GM12878 (cell line): Measurements from ENCODE around the gene SLC23A2. TPM values are rescaled to one million over a fixed set of nuclear protein-coding genes. Genes with fewer than 3 reads are reported as not detected.

ENCODE experiments used
- ATAC-seq: fragments of 200-7000 bp; cut with Tn5 transposase; 3 replicates; pipeline ENCODE4 v1.9.1; 2020; ENCODE audit warnings: mild to moderate bottlenecking, moderate library complexity
- BruUV-seq: library from RNA; stranded (reverse); fragments of 400-500 nt; replicated peaks from 2 replicates; lab custom pipeline; 2021; lab: Mats Ljungman, UMichigan
- CTCF ChIA-PET: fragments of 300-600 bp; sonication (Branson Sonifier 250); formaldehyde crosslinking; extraction: SDS; loops from one replicate; lab custom pipeline; 2021; ENCODE audit warnings: inconsistent platforms; lab: Yijun Ruan, JAX
- POLR2A ChIA-PET: fragments of 350-600 bp; formaldehyde crosslinking; extraction: SDS; loops from one replicate; lab custom pipeline; 2021; ENCODE audit warnings: inconsistent platforms; lab: Charles Lee
- RAD21 ChIA-PET: fragments of 300-600 bp; sonication (Branson Sonifier 250); formaldehyde crosslinking; loops from one replicate; lab custom pipeline; 2023; ENCODE audit warnings: antibody characterized with exemption; ENCODE audit not compliant: unreplicated experiment; lab: Charles Lee
- SMC1A ChIA-PET: fragments of 300-600 bp; sonication (Branson Sonifier 250); formaldehyde crosslinking; loops from one replicate; lab custom pipeline; 2023; ENCODE audit not compliant: unreplicated experiment, uncharacterized antibody; lab: Charles Lee
- DNase-seq: peaks from one replicate; pipeline ENCODE4 v3.0.0-alpha.2; 2011; ENCODE audit warnings: low read depth, low spot score
- FAIRE-seq: peaks from 3 replicates; lab custom pipeline; 2011; peaks lifted over from hg19 to GRCh38; lab: Jason Lieb, UNC
- H2AFZ ChIP-seq: 2 replicates; pipeline ENCODE4 v1.6.0; 2011; ENCODE audit warnings: low read depth, low read length, control low read depth; ENCODE audit not compliant: control insufficient read depth
- H3K27ac ChIP-seq: 2 replicates; pipeline ENCODE4 v1.5.1; 2011; ENCODE audit warnings: control low read depth; ENCODE audit not compliant: control insufficient read depth, insufficient read depth
- H3K27me3 ChIP-seq, 2 experiments: replicated peaks in 1 of 2; 2 replicates each; pipeline versions ENCODE4 v1.6.0 to v1.6.1; 2011; ENCODE audit warnings: low read length in 1 of 2; ENCODE audit not compliant: control insufficient read depth in 2 of 2, insufficient read depth in 2 of 2
- H3K36me3 ChIP-seq, 2 experiments: 2 replicates each; pipeline ENCODE4 v1.5.1; 2011; ENCODE audit warnings: low read length in 1 of 2; ENCODE audit not compliant: control insufficient read depth in 2 of 2, insufficient read depth in 2 of 2
- H3K4me1 ChIP-seq: 2 replicates; pipeline ENCODE4 v1.6.1; 2011; ENCODE audit warnings: mild to moderate bottlenecking, low read length, moderate library complexity, mixed read lengths; ENCODE audit not compliant: control insufficient read depth, insufficient read depth
- H3K4me2 ChIP-seq: 2 replicates; pipeline ENCODE4 v1.6.0; 2011; ENCODE audit warnings: control low read depth; ENCODE audit not compliant: control insufficient read depth, insufficient read depth
- H3K4me3 ChIP-seq: fragments of 200-600 bp; sonication (generic); 2 replicates; pipeline ENCODE4 v1.5.1; 2016
- H3K79me2 ChIP-seq: 2 replicates; pipeline ENCODE4 v1.6.0; 2011; ENCODE audit warnings: low read length; ENCODE audit not compliant: control insufficient read depth, insufficient read depth
- H3K9ac ChIP-seq: 2 replicates; pipeline ENCODE4 v1.8.0; 2011; ENCODE audit warnings: low read length, control low read depth, mixed read lengths; ENCODE audit not compliant: control insufficient read depth, insufficient read depth
- H3K9me3 ChIP-seq: replicated peaks from 3 replicates; pipeline ENCODE4 v1.5.1; 2011; ENCODE audit warnings: mild to moderate bottlenecking, low read length; ENCODE audit not compliant: control insufficient read depth, insufficient read depth
- H4K20me1 ChIP-seq: 2 replicates; pipeline ENCODE4 v1.6.0; 2011; ENCODE audit not compliant: control insufficient read depth, insufficient read depth
- ETV6 ChIP-seq, 2 experiments: fragments of 450-650 bp in 1 of 2; IDR thresholded peaks in 1 of 2; conservative IDR thresholded peaks in 1 of 2; 2 replicates each; pipeline ENCODE4 v1.6.1; 2014; ENCODE audit warnings: antibody characterized with exemption in 1 of 2, borderline replicate concordance in 1 of 2, low read depth in 1 of 2, mild to moderate bottlenecking in 1 of 2, moderate library complexity in 1 of 2
- RUNX3 ChIP-seq: IDR thresholded peaks from 2 replicates; pipeline ENCODE4 v1.6.1; 2012; ENCODE audit warnings: low read length, inconsistent platforms
- WGBS: methylation state at CpG from one replicate; pipeline ENCODE4 v1.1.6; 2016; ENCODE audit warnings: low lambda C conversion rate; ENCODE audit not compliant: insufficient replicate concordance, insufficient coverage; ENCODE audit errors: missing lambda C conversion rate; 5-methylcytosine and 5-hydroxymethylcytosine counted together
- in situ Hi-C: fragments of 300-500 bp; cut with MboI; formaldehyde crosslinking; loops from 9 replicates; pipeline ENCODE4 v1.14.3; 2018; ENCODE audit warnings: mixed read lengths
- intact Hi-C: fragments of 100-400 bp; cut with micrococcal nuclease; formaldehyde crosslinking; loops from one replicate; pipeline ENCODE4 v1.14.2; 2022; ENCODE audit not compliant: unreplicated experiment
- polyA plus RNA-seq, 11 experiments: library from polyadenylated mRNA; depleted of rRNA in 4 of 11; unstranded in 6 of 11; stranded (reverse) in 5 of 11; fragments of >200 nt; fragmentation: Nextera tagmentation in 4 of 11; fragmentation: Illumina TruSeq in 1 of 11; extraction: Ambion mirVana in 4 of 11; extraction: Trizol in 1 of 11; gene quantifications; 1 replicate in 1 of 11; 2 replicates in 10 of 11; pipeline versions ENCODE4 v1.2.1 to v1.2.3, GENCODE V29; 2011 to 2016; ENCODE audit warnings: inconsistent platforms in 2 of 11, missing spikeins in 2 of 11, low read depth in 1 of 11
- total RNA-seq, 4 experiments: library from RNA; depleted of rRNA in 3 of 4; stranded (reverse); fragments of >200 nt in 3 of 4; fragmentation: Illumina TruSeq in 1 of 4; extraction: Trizol in 1 of 4; gene quantifications; 2 replicates each; pipeline versions ENCODE4 v1.2.1 to v1.2.3, GENCODE V29; 2013 to 2021
- TF ChIP-seq, protein P1 (sequence below): IDR thresholded peaks from 2 replicates; pipeline ENCODE4 v1.6.1; 2012; ENCODE audit warnings: mild to moderate bottlenecking, low read depth, low read length

Gene SLC23A2
- total and polyA plus RNA-seq, 10 of the 15 experiments (the other 5 are each of a cell fraction or from before 2014, with no cell fraction given): 4.4 to 56.1 (median 35.5) TPM

GRCh38 chr20:4912380-4913142, 88.7 kb downstream of the SLC23A2 start:
- H3K27ac ChIP-seq: no peak overlapping the region
- WGBS: 93% methylated on average over 15 of the region's 15 CpGs
- in situ Hi-C loops (no loop called here), intact Hi-C loops (no loop called here)
- H4K20me1 ChIP-seq: no peaks in the 10 kb centered on the region
- no peaks in the 10 kb centered on the region for H3K79me2 ChIP-seq
- H3K9me3 ChIP-seq: no peaks in the 10 kb centered on the region; the same call in 2 of the 3 replicates
- ChIA-PET CTCF (interaction anchor here (1.0 to 1.6 kb wide), 5 partner anchors 38 to 192 kb away, joined by 3 read pairs; no protein-coding TSS in a partner anchor), RAD21 (no interaction called here), SMC1A (interaction anchor here (3.2 kb wide), 1 partner anchor 37 kb away, joined by 9 read pairs; no protein-coding TSS in a partner anchor), POLR2A (interaction anchor here (0.6 to 1.1 kb wide), 2 partner anchors 32 to 103 kb away, joined by 3 to 5 read pairs; no protein-coding TSS in a partner anchor)
- no peak for DNase-seq
- peak; percentile 67 for TF ChIP-seq RUNX3
- TF ChIP-seq, protein P1, sequence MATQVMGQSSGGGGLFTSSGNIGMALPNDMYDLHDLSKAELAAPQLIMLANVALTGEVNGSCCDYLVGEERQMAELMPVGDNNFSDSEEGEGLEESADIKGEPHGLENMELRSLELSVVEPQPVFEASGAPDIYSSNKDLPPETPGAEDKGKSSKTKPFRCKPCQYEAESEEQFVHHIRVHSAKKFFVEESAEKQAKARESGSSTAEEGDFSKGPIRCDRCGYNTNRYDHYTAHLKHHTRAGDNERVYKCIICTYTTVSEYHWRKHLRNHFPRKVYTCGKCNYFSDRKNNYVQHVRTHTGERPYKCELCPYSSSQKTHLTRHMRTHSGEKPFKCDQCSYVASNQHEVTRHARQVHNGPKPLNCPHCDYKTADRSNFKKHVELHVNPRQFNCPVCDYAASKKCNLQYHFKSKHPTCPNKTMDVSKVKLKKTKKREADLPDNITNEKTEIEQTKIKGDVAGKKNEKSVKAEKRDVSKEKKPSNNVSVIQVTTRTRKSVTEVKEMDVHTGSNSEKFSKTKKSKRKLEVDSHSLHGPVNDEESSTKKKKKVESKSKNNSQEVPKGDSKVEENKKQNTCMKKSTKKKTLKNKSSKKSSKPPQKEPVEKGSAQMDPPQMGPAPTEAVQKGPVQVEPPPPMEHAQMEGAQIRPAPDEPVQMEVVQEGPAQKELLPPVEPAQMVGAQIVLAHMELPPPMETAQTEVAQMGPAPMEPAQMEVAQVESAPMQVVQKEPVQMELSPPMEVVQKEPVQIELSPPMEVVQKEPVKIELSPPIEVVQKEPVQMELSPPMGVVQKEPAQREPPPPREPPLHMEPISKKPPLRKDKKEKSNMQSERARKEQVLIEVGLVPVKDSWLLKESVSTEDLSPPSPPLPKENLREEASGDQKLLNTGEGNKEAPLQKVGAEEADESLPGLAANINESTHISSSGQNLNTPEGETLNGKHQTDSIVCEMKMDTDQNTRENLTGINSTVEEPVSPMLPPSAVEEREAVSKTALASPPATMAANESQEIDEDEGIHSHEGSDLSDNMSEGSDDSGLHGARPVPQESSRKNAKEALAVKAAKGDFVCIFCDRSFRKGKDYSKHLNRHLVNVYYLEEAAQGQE: no peak
- 0 out of 4 replicates have a peak, but pooled peaks of 1 of the 2 experiments have one; percentile 22 for TF ChIP-seq ETV6 (conservative IDR thresholded peaks at IDR 0.05 in 1 of 2, IDR thresholded peaks at IDR 0.05 in 1 of 2; ENCODE audit: borderline replicate concordance in 1 of 2, low read depth in 1 of 2)
- FAIRE-seq: no peak
- no peak overlapping the region for H3K9ac ChIP-seq
- peaks cover 2 to 9% of the 10 kb centered on the region in 2 experiments; a peak in 3 of 4 replicates for H3K36me3 ChIP-seq
- no peak overlapping the region for H2AFZ ChIP-seq
- BruUV-seq: no TSS peak
- no peaks in the 10 kb centered on the region for H3K27me3 ChIP-seq
- no peak overlapping the region for H3K4me2 ChIP-seq
- peak; percentile 49; the same call in 2 of the 3 replicates for ATAC-seq
- H3K4me3 ChIP-seq: no peak overlapping the region
- no peaks in the 10 kb centered on the region for H3K4me1 ChIP-seq
